Globus pallidus (tissue), 1 donor: ENCODE results near the gene MEOX1.

Experiments
- DNase-seq: peaks from one replicate; pipeline ENCODE4 v3.0.0-alpha.2; 2015; ENCODE audit warnings: low spot score

Gene MEOX1

GRCh38 chr17:43679911-43680310 lies 18.2 kb upstream of the MEOX1 start:
- no peak for DNase-seq

DNA sequence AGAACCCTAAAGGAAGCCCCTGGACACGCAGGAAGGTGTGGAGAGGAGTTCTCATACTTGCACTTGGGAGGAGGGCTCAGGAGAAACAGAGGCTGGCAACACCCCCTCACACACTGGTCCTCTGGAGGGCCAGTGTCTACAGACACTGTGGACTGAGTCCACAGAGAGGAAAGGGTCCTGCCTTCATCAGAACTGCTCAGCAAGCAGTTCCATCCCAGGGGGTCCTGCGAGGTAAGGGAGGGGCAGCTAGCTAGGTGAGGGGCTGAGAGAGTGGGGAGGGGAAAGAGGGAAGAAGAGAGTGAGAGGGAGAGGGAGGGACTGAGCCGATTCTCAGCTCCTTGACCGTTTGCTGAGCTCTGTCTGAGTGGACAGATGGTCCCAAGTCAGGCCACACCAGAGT lies 17.7 kb upstream of the MEOX1 start:
- DNase-seq: no peak

- no peak for DNase-seq
These were observed 14.7 kb upstream of the MEOX1 start for GRCh38 chr17:43676471-43676870.

DNA sequence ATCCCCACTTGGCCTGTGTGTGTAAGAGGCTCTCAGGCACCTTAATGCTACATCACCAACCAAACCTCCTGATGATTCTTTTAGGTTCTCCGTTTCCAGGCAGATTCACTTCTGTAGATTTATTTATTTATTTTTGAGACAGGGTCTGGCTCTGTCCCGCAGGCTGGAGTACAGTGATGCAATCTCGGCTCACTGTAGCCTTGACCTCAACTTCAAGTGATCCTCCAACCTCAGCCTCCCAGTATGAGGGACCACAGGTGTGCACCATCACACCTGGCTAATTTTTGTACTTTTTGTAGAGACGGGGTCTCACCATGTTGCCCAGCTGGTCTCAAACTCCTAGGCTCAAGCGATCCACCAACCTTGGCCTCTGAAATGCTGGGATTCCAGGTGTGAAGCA lies 12.7 kb upstream of the MEOX1 start:
- DNase-seq: no peak

DNA sequence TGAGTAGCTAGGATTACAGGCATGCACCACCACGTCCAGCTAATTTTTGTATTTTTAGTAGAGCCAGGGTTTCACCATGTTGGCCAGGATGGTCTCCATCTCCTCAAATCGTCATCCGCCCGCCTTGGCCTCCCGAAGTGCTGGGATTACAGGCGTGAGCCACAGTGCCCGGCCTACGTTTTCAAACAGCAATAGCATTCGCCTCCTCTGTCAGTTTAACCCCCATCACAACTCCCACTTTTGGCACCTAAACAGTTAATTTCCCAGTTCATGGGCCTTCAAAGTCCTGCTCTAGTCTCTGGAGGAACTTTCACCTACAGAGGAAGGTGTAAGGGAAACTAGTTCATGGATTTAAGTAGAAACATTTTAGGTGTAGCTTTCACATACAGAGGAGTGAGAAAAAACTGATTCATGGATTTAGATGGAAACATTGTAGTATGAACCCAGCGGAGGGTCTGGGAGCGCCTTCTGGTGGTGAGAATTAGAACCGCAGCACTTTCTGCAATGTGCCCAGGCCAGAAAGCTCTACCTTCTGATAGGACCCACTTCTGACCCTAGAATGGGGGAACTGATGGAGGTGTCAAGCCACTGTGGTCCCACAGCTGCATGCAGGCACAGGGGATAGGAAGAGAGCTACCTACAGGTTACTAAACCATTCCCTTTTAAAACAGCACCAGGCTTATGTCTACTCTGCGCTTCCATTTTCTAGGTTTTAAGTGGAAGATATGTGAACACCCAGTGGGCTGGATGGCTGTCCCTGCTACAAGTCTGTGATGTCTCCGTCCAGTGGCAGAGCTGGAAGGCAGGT lies 12.0 kb upstream of the MEOX1 start:
- DNase-seq: peak; percentile 46

DNA sequence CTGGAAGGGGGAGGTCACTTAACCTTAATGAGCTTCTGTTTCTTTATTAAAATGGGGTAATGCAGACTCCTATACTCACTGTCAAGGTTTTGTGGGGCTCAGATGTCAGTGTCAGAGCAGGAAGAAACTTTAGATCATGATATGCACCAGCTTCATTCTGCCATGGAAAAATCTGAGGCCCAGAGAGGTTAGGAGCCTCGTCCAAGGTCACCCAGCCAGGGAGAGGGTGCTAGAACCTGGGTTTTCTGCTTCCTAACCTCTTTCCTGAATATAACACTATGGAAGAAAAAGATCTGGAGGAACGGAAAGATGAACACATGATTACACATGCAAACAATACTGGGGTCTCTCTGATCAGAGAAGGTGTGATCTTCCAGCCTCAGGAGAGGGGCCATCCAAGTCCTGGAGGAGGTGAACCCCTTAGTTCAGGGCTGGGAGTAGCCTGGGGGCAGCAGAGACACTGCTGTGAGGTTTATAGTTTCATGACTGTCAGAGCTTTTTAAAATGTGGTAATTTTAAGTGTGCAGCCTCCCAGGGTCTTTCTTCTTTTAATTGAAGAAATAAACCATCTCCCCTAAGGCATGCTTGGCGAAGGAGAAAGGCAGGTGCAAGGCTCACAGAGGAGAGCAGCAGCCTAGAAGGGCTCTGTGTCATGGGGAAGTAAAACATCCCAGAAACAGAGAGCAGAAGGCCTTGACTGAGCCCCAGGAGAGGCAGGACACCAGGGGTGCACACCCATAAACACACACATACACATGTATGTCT lies 10.2 kb upstream of the MEOX1 start:
- DNase-seq: no peak

DNA sequence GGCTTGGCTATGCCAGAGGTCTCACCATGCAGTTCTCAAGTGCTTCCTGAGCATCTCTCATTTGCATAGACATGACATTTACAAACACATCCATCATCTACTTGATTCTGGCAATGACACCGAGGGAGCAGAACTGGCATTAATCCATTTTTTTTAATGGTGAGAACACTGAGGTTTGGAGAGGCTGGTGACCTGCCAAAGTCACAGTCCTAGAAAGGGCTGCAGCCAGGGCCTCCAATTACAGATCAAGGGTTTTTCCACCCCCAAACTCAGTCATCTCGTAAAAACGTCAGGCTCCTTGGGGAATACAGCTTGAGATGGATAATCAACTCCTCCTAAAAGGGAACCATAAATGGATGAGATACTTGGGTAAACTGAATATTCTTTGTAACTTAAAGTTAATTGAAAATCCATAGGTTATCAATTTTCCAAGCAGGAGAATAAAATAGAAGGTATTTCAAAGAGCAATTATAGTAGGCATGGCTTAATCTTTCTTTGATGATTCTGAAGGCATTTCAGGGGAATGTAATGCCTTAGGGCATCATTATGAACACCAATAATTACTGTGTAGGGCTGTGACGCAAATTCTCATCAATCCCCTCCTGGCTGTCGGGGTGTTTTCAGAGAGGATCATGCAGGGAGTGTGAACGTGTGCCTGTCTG lies 9.4 kb upstream of the MEOX1 start:
- no peak for DNase-seq

DNA sequence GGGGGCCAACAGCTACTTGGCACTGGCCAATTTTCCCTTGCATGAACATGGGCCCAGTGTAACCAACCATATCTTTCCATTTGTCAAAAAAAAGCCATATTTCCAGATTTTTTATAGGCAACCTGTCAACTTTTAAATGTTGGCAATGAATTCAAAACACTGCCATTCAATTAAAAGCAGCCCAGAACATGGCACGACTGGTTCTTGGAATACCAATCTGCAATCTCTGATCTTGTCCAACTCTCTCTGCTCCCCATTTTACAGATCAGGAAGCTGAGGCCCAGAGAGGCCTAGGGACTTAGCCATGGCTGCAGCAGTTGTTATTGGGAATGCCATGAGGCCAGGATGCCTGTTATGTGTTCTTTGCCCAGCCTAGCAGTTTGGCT lies 8.9 kb upstream of the MEOX1 start:
- DNase-seq: no peak

- DNase-seq: no peak
These were observed 8.4 kb upstream of the MEOX1 start for GRCh38 chr17:43669971-43670644.

GRCh38 chr17:43667947-43668348 lies 6.2 kb upstream of the MEOX1 start:
- DNase-seq: no peak

DNA sequence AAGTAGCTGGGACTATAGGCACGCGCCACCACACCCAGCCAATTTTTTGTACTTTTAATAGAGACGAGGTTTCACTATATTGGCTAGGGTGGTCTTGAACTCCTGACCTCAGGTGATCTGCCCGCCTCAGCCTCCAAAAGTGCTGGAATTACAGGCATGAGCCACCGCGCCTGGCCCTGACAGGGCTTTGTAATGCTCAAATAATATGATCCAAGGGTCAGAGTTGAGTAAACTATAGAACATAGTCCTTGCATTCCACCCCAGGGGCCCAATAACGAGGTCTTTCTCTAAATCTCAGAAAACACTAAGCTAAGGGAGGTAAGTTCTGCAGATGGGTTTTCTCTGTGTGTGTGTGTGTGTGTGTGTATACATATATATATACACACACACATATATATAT lies 5.8 kb upstream of the MEOX1 start:
- DNase-seq: no peak

GRCh38 chr17:43665937-43666236 lies 4.2 kb upstream of the MEOX1 start:
- DNase-seq: no peak

GRCh38 chr17:43665084-43665936 lies 3.6 kb upstream of the MEOX1 start:
- DNase-seq: no peak

- DNase-seq: no peak
These were observed 2.4 kb upstream of the MEOX1 start for GRCh38 chr17:43664096-43664495.

DNA sequence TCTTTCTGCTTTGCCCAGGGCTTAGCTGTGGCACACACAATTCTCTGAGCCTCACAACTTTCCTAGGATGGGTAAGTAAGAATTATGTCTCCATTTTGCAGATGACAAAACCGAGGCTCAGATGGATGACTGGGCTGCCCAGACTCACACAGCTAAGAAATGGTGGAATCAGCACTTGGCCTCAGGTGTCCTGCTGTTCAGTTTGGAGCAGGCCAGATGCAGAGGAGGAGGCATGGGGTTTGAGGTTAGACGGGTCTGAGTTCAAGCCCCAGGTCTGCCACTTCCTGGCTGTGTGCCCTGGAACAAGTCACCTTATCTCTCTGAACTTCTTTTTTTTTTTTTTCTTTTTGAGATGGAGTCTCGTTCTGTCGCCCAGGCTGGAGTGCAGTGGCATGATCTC lies 1.7 kb upstream of the MEOX1 start:
- no peak for DNase-seq

DNA sequence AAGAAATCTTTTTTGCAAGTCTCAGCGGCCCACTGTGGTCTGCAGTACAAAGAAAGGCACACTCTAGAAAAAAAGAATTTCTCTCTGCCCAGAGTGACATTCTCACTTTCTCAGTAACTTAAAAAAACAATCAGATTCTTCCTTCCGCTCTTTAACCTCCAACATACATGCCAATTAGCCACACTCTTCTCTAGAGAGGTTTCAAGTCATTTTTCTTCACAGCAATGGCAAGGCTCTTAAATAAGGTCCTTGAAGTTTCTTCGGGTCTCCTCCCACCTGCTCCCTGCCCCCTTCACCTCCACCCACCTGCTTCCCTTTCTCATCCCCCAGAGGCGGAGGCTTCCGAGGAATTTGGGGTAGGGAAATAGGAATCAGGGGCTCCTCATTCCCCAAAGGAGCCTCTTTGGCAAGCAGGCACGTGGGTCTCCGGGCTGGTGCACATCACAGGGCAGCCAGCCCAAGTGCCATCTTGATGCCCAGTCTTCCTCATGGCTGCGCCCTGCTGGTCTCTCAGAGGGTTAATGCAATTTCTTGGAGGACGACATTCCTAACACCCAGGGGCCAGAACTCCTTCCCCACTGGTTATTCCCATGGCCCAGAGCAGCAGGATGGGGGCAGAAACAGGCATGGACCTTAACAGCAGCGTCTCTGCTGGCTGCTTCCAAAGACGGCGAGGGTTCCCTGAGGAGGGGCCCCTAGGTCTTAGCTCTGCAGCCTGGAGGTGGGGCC lies 855 bp upstream of the MEOX1 start:
- no peak for DNase-seq

DNA sequence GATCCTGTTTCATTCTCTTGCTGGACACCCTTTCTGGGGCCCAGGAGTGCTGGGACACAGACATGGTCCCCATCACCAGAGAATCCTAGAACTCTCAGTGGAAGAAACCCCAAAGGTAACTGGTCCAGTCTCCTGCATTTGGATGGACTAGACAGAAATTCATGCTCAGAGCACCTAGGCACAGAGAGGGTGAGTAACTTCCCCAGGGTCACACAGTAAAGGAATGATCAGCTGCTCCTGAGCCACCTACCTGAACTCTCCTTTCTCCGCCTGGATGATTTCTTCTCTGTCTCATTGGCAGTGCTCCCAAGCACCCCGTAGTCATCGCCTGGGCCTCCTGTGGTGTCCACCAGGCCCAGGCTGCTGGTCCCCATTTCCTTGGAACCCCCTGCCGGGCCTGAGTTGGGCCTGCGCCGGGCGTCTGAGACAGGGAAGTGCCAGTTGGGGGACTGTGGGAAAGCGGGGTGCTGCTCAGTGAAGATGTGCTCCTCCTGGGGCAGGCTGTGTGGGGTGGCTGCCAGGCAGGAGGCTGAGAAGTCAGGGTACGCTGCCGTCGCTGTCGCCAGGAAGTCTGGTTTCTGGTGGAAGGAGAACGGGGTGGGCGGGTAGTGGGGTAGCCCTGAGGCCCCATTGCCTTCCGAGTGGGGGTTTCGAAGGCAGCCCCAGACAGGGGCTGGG lies 767 bp downstream of the MEOX1 start:
- no peak for DNase-seq

DNA sequence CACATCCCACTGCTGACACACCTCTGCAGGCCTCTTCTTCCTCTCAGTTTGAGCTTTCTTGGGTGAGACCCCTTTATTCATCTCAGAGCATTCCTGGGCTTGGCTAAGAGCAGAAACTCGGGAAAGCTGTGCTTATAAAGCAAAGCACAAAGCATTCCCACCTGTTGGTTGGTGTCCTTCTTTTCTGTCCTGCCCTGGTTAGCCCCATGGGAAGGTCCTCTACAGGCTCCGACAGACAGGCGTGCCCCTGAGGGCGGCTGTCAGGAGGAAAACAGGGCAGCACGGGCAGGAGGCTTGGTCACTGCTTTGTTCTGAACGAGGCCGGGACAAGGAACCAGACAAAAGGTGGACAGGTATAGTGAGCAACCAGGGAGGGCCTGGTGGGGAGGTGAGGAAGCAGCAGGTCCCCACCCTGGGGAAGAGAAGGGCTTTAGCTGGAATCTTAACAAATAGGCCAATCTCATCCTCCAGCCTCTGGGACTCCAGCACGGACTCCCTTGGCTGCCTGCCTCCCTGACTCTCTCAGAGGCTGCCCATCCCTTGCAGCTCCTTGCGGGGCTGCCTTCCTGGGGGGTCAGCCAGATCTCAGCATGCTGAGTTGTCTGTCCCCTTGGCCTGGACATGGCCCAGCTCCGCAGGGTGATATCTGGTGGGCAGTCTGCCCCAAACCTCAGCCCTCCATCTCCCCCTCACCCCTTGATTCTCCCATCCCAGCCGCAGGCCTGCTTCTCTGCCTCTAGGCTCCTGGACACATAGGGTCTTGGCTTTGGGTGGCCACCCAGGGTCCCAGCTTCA lies 1.7 kb downstream of the MEOX1 start:
- no peak for DNase-seq

GRCh38 chr17:43658900-43659299 lies 2.8 kb downstream of the MEOX1 start:
- peak; percentile 20 for DNase-seq
